ENCODE measurements around the gene SORT1.

DNA sequence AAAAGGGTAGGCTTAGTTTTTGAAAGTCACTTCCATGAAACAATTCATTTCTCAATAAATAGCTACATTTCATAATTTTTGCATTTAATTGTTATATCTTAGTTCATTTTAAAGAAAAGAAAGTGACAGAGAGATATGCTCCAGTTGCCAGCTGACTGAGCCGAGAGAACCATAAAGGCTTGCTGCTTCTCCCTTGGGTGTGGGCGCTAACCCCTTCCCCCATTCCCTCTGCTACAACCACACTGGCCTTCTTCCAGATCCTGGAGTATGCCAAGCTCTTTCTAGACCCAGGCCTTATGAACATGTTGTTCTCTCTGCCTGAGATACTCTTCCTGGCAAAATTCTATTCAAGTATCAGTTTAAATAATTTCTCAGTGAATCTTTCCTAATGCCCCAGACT, 12.3 kb downstream of the SORT1 start:
- TF ChIP-seq, protein P1, sequence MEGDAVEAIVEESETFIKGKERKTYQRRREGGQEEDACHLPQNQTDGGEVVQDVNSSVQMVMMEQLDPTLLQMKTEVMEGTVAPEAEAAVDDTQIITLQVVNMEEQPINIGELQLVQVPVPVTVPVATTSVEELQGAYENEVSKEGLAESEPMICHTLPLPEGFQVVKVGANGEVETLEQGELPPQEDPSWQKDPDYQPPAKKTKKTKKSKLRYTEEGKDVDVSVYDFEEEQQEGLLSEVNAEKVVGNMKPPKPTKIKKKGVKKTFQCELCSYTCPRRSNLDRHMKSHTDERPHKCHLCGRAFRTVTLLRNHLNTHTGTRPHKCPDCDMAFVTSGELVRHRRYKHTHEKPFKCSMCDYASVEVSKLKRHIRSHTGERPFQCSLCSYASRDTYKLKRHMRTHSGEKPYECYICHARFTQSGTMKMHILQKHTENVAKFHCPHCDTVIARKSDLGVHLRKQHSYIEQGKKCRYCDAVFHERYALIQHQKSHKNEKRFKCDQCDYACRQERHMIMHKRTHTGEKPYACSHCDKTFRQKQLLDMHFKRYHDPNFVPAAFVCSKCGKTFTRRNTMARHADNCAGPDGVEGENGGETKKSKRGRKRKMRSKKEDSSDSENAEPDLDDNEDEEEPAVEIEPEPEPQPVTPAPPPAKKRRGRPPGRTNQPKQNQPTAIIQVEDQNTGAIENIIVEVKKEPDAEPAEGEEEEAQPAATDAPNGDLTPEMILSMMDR (CRISPR knock-in tag; IDR thresholded peaks at IDR 0.05) = no peak
- TF ChIP-seq, protein P2, sequence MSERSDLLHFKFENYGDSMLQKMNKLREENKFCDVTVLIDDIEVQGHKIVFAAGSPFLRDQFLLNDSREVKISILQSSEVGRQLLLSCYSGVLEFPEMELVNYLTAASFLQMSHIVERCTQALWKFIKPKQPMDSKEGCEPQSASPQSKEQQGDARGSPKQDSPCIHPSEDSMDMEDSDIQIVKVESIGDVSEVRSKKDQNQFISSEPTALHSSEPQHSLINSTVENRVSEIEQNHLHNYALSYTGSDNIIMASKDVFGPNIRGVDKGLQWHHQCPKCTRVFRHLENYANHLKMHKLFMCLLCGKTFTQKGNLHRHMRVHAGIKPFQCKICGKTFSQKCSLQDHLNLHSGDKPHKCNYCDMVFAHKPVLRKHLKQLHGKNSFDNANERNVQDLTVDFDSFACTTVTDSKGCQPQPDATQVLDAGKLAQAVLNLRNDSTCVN (CRISPR knock-in tag; IDR thresholded peaks at IDR 0.05; ENCODE audit: borderline replicate concordance) = no peak
- TF ChIP-seq, protein P3, sequence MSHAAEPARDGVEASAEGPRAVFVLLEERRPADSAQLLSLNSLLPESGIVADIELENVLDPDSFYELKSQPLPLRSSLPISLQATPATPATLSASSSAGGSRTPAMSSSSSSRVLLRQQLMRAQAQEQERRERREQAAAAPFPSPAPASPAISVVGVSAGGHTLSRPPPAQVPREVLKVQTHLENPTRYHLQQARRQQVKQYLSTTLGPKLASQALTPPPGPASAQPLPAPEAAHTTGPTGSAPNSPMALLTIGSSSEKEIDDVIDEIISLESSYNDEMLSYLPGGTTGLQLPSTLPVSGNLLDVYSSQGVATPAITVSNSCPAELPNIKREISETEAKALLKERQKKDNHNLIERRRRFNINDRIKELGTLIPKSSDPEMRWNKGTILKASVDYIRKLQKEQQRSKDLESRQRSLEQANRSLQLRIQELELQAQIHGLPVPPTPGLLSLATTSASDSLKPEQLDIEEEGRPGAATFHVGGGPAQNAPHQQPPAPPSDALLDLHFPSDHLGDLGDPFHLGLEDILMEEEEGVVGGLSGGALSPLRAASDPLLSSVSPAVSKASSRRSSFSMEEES (CRISPR knock-in tag; IDR thresholded peaks at IDR 0.05) = no peak
